Measurements from ENCODE around the gene ABCD1.
A peak's percentile ranks its signal among the peaks of the same experiment; 100 is the strongest.
"Not testable (repeated sequence)": the region's sequence is repeated elsewhere in the genome, so short reads cannot be mapped to it uniquely, and the experiment has no call there.

The ABCD1 gene

GRCh38 chrX:153724252-153725038, at the start of gene ABCD1, which contains the start of gene BCAP31:
TSS of gene ABCD1 (plus strand) at chrX:153724856. CDS start at chrX:153725267, 411 bp downstream.
TSS of gene BCAP31 (minus strand) at chrX:153724387. CDS start at chrX:153723244, 1,143 bp downstream.
- DNase-seq: peak; percentile 72

DNA sequence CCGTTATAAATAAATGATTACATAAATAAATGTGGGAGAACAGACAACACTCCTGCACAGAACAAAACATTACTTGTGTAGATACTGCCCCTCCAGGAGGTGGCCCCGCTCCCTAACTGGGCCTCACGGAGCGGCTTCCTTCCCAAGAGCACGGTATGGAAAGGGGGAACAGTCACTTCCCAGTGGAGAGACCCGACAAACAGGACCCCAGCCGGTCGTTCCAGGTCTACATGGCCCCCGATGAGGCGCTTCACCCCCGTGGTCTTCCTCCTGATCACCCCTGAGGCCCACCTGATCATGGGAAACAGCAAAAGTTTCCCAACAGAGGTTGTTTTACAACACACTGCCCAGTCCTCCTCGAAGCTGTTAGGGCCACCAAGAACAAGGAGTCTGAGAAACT, 43.5 kb upstream of the ABCD1 start:
- no peak for DNase-seq

- not testable (repeated sequence) for DNase-seq
Observed at GRCh38 chrX:153683486-153683885, 41.2 kb upstream of the ABCD1 start.

DNA sequence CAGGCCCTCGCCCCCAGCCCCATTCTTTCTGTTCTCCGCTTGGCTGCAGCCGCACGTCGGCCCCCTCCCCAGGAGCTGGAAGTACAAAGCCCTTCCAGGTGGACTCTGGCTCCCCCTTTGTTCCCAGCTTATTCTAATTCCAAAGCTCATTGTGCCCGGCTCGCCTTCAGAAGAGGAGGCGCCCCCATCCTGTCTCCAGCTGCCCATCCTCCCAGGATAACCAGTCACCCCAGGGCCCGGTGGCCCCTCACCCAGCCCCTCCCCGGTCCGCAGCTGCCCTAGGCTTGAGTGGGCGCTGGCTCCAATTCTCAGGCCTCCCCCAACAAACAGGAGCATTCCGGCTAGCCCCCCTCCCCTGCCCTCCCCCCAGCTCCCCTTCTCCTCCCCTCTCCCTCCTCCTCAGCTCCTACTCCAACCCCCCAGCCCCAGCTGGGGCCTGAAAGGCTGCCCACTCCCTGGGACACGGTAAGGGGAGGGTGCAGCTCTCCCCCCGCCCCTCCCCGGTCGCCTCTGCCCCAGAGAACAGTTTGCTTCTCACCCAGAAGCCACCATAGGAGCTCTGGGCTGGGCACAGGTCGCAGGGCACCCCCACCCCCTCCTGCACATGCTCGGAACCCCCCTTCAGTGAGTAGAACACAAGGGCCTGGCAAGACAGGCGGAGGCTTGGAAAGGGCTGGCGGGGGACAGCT, 40.0 kb upstream of the ABCD1 start:
- no peak for DNase-seq

GRCh38 chrX:153685156-153685536, 39.5 kb upstream of the ABCD1 start:
- no peak for DNase-seq

DNA sequence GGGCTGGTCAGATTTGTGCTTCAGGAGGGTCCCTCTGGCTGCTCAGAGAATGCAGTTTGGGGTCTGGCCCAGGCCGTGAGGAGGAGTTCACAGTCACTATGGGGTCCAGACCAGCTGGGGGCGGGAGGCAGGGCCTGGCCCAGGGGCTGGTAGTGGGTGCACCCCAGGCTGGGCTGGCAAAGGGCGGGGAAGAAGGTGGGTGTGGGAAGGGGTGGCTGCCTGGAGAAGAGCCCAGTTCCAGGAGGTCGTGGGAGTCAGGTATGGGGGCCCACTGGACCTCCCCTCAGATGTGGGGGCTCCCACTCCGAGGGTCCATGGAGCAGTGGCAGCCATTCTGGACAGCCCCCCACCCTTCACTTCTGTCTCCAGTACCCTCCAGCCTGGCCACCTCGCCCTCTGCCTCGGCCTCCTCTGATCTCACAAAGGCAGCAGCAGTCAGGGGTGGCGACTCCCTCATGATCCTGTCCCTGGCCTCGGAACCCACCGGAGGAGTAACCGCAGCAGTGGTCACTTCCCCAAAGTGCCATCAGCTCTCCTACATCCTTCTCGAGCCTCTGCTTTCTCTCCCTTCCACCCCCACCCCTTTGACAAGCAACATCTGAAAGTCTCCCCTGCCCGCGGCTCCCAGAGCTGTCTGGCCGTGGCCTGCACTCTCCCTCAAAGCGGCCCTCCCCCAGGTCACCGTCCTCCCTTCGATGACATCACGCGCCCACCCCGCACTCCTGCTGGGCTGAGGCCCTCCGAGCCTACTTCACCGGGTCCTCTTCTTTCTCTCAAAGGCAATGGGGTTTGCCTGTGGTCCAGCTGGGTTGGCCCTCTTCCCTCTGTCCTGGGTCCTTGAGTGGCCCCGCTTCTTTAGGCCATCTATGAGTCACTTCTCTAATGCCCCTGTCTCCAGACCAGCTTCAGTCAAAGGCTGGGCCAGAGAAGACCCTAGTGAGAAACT, 38.6 kb upstream of the ABCD1 start:
- no peak for DNase-seq

DNA sequence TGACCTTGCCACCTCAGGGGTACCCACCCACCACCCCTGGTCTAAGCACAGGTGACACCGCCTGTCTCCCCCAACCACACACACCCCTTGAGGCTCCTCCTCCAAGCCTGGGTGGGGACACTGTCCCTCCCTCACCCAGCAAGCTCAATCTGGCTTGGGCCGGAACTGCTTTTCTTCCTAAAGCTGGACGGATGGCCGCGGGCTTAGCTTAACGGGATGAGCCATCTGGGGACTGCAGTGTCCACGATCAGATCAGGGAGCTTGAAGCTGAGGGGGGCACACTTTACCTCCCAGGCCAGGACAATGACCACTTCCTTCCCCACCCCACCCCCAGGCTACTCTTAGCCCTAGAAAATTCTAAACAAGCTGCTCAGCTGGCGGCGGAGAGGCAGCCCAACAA, 37.9 kb upstream of the ABCD1 start:
- DNase-seq: no peak

- peak; percentile 57 for DNase-seq
Observed at GRCh38 chrX:153687121-153688039, 37.3 kb upstream of the ABCD1 start, which contains the start of gene SLC6A8. TSS of gene SLC6A8 (plus strand) at chrX:153687926. CDS start at chrX:153688575, 649 bp downstream.

GRCh38 chrX:153688071-153688470, 36.6 kb upstream of the ABCD1 start:
- no peak for DNase-seq

GRCh38 chrX:153688506-153688905, 36.1 kb upstream of the ABCD1 start:
- no peak for DNase-seq

- DNase-seq: no peak
Observed at GRCh38 chrX:153688911-153689590, 35.6 kb upstream of the ABCD1 start.

- no peak for DNase-seq
Observed at GRCh38 chrX:153689654-153690465, 34.8 kb upstream of the ABCD1 start.

- DNase-seq: no peak
Observed at GRCh38 chrX:153690466-153690865, 34.2 kb upstream of the ABCD1 start.

- not testable (repeated sequence) for DNase-seq
Observed at GRCh38 chrX:153691032-153691827, 33.4 kb upstream of the ABCD1 start.

DNA sequence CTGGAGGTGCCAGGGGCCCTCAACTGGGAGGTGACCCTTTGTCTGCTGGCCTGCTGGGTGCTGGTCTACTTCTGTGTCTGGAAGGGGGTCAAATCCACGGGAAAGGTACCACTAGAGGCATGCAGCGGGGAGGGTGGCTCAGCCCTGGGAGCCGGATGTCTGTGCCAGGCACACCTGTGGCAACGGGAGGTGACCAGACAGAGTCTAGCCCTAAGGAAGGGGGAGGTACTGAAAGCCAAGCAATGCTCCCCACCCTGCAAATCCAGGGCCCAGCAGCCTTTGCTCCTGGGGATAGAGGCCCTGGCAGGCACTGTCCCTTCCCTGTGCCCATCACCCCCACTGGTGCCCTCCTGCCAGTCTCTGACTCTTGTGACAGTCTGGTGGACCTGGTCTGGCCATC, 32.7 kb upstream of the ABCD1 start:
- no peak for DNase-seq

DNA sequence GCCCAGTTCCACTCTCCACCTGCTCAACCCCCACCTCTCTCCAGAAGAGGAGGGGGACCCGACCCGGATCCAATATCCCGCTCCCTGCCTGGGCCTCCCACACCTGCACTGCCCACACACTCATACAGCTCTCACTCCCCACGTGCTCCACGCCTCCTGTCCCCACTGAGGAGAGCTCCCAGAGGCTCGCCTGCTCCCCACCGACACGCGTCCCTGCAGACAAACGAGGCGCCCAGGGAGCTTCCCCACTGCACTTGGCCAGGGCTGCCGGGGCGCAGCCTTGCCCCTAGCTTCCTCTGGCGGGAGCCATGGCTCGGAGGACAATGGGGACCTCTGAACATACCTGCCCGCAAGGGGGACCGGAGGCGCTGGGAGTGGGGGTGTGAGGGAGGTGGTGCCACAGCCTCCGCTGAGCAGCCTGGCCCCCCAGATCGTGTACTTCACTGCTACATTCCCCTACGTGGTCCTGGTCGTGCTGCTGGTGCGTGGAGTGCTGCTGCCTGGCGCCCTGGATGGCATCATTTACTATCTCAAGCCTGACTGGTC, 32.0 kb upstream of the ABCD1 start:
- no peak for DNase-seq

DNA sequence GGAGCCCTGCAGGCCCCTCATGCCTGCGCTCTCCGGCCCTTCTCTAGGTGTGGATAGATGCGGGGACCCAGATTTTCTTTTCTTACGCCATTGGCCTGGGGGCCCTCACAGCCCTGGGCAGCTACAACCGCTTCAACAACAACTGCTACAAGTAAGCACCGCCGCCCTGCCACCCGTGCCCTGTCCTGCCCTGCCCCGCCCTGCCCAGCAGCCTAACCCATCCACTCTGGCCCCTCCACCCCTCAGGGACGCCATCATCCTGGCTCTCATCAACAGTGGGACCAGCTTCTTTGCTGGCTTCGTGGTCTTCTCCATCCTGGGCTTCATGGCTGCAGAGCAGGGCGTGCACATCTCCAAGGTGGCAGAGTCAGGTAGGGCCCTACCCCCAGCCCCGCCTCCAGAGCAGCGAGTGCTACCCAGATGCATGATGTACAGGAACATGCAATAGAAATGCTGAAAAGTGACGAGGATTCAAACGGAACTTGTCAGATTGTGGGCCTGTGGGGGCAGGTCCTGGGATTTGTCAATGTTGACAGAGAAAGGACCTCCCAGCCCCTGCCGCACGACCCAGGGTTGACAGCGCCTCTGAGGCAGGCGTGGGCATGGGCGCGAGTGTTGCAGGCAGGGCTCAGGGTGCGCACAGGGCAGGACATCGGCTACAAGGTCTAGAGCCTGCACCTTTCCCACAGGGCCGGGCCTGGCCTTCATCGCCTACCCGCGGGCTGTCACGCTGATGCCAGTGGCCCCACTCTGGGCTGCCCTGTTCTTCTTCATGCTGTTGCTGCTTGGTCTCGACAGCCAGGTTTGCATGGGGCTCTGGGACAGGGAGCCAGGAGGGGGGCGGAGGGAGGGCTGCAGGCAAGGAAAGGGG, 31.2 kb upstream of the ABCD1 start:
- no peak for DNase-seq

DNA sequence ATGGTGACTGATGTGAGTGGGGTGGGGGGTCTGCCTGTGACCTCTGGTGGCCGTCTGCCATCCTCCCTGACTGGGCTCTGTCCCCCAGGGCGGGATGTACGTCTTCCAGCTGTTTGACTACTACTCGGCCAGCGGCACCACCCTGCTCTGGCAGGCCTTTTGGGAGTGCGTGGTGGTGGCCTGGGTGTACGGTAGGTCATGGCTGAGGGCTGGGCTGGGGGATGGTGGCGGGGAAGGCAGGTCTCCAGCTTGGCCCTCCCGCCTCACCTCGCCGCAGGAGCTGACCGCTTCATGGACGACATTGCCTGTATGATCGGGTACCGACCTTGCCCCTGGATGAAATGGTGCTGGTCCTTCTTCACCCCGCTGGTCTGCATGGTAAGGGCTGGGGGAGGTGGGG, 30.4 kb upstream of the ABCD1 start:
- DNase-seq: not testable (repeated sequence)

All from NCI-H526 treated with DMSO at 0.1 percent for 48 hours (cell line).